Sigmoid colon (tissue), 7 donors: ENCODE results near the gene CHCHD2. TPM values are rescaled to one million over a fixed set of nuclear protein-coding genes. Genes with fewer than 3 reads are reported as not detected.

Experiments used
- DNase-seq: peaks from one replicate; pipeline ENCODE4 v3.0.0-alpha.2; 2019
- H3K27ac ChIP-seq, 4 donors: fragments of 200-600 bp; sonication (generic); one replicate each; pipeline ENCODE4 v1.5.1; 2016 to 2019; ENCODE audit warnings: mild to moderate bottlenecking in 1 of 4
- H3K27me3 ChIP-seq, 3 donors: fragments of 200-600 bp; sonication (generic); one replicate each; pipeline ENCODE4 v1.5.1; 2019; ENCODE audit warnings: mild to moderate bottlenecking in 1 of 3
- H3K36me3 ChIP-seq, 4 donors: fragments of 200-600 bp; sonication (generic); one replicate each; pipeline ENCODE4 v1.5.1; 2016 to 2019
- H3K4me1 ChIP-seq, 4 donors: fragments of 200-600 bp; sonication (generic); one replicate each; pipeline ENCODE4 v1.5.1; 2017 to 2019
- H3K4me3 ChIP-seq, 4 donors: fragments of 200-600 bp; sonication (generic); one replicate each; pipeline ENCODE4 v1.5.1; 2017 to 2019; ENCODE audit warnings: mild to moderate bottlenecking in 2 of 4, moderate library complexity in 1 of 4
- H3K9me3 ChIP-seq, 4 donors: fragments of 200-600 bp in 3 of 4; sonication (generic) in 3 of 4; one replicate each; pipeline versions ENCODE4 v1.5.1 to v1.6.1; 2013 to 2019
- EP300 ChIP-seq, 4 donors: sonication (generic); formaldehyde crosslinking; IDR thresholded peaks; one replicate each; pipeline ENCODE4 v1.6.1; 2017; ENCODE audit warnings: antibody characterized with exemption in 4 of 4
- POLR2A ChIP-seq, 2 donors: fragments of 450-650 bp; IDR thresholded peaks; one replicate each; pipeline ENCODE4 v1.6.1; 2016; ENCODE audit warnings: antibody characterized with exemption in 2 of 2, mild to moderate bottlenecking in 2 of 2, moderate library complexity in 2 of 2
- POLR2AphosphoS5 ChIP-seq, 4 donors: sonication (generic); formaldehyde crosslinking; IDR thresholded peaks; one replicate each; pipeline ENCODE4 v1.6.1; 2017; ENCODE audit warnings: antibody characterized with exemption in 4 of 4
- WGBS, 2 donors: extraction: QIAGEN DNeasy Blood & Tissue Kit; methylation state at CpG; one replicate each; pipeline ENCODE4 v1.1.7; 2013; 5-methylcytosine and 5-hydroxymethylcytosine counted together
- intact Hi-C: fragments of 100-400 bp; cut with DNase I; formaldehyde crosslinking; loops from one replicate; pipeline ENCODE4 v1.15.1; 2023
- polyA plus RNA-seq, 3 donors: library from polyadenylated mRNA; stranded (reverse); fragments of 200-250 nt; gene quantifications; one replicate each; pipeline ENCODE4 v1.2.3, GENCODE V29; 2013
- small RNA-seq, 3 donors: library from RNA; depleted of rRNA; stranded (forward); fragments of <200 nt; gene quantifications; one replicate each; pipeline ENCODE3, GENCODE V24; 2016
- total RNA-seq, 4 donors: library from RNA; depleted of rRNA; stranded (reverse); fragments of >200 nt; gene quantifications; one replicate each; pipeline ENCODE4 v1.1.0, GENCODE V29; 2016
- TF ChIP-seq, protein P1 (sequence below), 4 experiments: fragments of 450-650 bp in 3 of 4; fragments of 200-600 bp in 1 of 4; IDR thresholded peaks; one replicate each; pipeline ENCODE4 v1.5.1; 2016 to 2019; ENCODE audit warnings: antibody characterized with exemption in 4 of 4, mild to moderate bottlenecking in 3 of 4, moderate library complexity in 2 of 4
- donor health status: healthy with polysubstance abuse.
- donor health status: Bipolar disorder and iron deficiency.
- donor health status: healthy.

The CHCHD2 gene
- total and polyA plus RNA-seq, 7 donors: 315 to 769 (median 508) TPM

DNA sequence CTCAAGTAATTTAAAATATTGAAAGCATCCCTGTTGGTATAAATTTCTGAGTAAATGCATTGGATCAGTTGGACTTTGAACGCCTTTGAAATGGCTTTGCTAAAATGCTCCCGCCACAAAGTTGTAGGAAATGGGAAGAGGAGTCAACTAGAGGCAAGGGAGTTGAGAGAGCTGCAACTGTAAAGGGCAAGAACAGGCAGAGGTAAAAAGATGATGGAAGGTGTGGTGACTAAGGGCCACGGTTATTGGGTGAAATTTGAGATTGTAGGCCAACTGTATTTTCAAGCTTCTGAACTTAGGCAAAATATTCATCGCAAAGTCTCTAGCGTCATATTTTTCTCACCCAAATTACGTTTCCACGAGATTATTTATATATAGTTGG is 42.8 kb downstream of the CHCHD2 start:
- no peaks in the 10 kb centered on the region for H3K27me3 ChIP-seq
- peak overlapping the region; percentile 91 to 96 (median 95) for H3K27ac ChIP-seq
- H3K4me3 ChIP-seq: peak overlapping the region in 3 of 4 donors; percentile 76 to 89 (median 83)
- H3K4me1 ChIP-seq: peaks cover 0 to 13% (median 12%) of the 10 kb centered on the region in 4 donors
- no peak for DNase-seq
- no peak for TF ChIP-seq POLR2A (IDR thresholded peaks at IDR 0.05)
- TF ChIP-seq POLR2AphosphoS5 (IDR thresholded peaks at IDR 0.05): no peak
- TF ChIP-seq, protein P1, sequence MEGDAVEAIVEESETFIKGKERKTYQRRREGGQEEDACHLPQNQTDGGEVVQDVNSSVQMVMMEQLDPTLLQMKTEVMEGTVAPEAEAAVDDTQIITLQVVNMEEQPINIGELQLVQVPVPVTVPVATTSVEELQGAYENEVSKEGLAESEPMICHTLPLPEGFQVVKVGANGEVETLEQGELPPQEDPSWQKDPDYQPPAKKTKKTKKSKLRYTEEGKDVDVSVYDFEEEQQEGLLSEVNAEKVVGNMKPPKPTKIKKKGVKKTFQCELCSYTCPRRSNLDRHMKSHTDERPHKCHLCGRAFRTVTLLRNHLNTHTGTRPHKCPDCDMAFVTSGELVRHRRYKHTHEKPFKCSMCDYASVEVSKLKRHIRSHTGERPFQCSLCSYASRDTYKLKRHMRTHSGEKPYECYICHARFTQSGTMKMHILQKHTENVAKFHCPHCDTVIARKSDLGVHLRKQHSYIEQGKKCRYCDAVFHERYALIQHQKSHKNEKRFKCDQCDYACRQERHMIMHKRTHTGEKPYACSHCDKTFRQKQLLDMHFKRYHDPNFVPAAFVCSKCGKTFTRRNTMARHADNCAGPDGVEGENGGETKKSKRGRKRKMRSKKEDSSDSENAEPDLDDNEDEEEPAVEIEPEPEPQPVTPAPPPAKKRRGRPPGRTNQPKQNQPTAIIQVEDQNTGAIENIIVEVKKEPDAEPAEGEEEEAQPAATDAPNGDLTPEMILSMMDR (IDR thresholded peaks at IDR 0.05): no peak
- 59 to 74% methylated on average over 7 of the region's 7 CpGs for WGBS, 2 donors
- intact Hi-C loops: loop anchor here (5.0 kb wide), 1 partner anchor 111 kb away; the partner anchor contains the start of gene MRPS17
- H3K36me3 ChIP-seq: peaks cover 11 to 61% (median 31%) of the 10 kb centered on the region in 4 donors
- no peaks in the 10 kb centered on the region for H3K9me3 ChIP-seq

DNA sequence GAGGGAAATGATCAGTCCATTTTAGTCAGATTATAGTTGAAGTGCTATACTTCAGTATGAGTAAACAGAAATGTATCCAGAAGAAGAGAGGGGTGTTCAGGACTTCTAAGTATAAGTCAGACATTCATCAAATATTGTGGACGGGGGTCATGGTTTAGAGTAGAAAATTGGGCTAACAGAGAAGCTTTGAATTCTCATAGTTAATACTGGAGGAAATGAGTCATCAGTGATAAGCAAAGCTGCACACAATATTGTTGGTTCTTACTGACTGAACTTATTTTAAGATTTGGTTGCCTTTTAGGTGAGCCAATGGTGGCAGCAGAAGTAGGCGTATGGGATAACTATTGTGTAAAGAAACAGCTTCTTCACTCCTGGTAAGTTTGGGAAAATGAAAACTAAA is 43.9 kb downstream of the CHCHD2 start:
- Histone ChIP-seq H3K27me3 (no peaks in the 10 kb centered on the region), H3K27ac (peak overlapping the region in 1 of 4 donors; percentile 95), H3K4me3 (no peak overlapping the region), H3K36me3 (peaks cover 11 to 67% (median 40%) of the 10 kb centered on the region in 4 donors), H3K9me3 (no peaks in the 10 kb centered on the region), H3K4me1 (peaks cover 0 to 13% (median 12%) of the 10 kb centered on the region in 4 donors)
- DNase-seq: no peak
- intact Hi-C loops: loop anchor here (5.0 kb wide), 1 partner anchor 110 kb away; the partner anchor contains the start of gene MRPS17
- 72 to 77% methylated on average over 2 of the region's 2 CpGs for WGBS, 2 donors
- TF ChIP-seq EP300 (IDR thresholded peaks at IDR 0.05): no peak
- TF ChIP-seq, protein P1 (IDR thresholded peaks at IDR 0.05): no peak
- TF ChIP-seq POLR2AphosphoS5 (IDR thresholded peaks at IDR 0.05): no peak
- TF ChIP-seq POLR2A (IDR thresholded peaks at IDR 0.05): no peak

- Histone ChIP-seq H3K27ac (no peak overlapping the region), H3K4me3 (no peak overlapping the region), H3K36me3 (peaks cover 6 to 62% (median 42%) of the 10 kb centered on the region in 4 donors), H3K9me3 (no peaks in the 10 kb centered on the region), H3K4me1 (peaks cover 0 to 41% (median 28%) of the 10 kb centered on the region in 4 donors), H3K27me3 (no peaks in the 10 kb centered on the region)
- no peak for TF ChIP-seq EP300 (IDR thresholded peaks at IDR 0.05)
- TF ChIP-seq, protein P1 (IDR thresholded peaks at IDR 0.05): no peak
- no peak for TF ChIP-seq POLR2AphosphoS5 (IDR thresholded peaks at IDR 0.05)
- TF ChIP-seq POLR2A (IDR thresholded peaks at IDR 0.05): no peak
- DNase-seq: no peak
- WGBS, 2 donors: 64 to 87% methylated on average over 2 of the region's 2 CpGs
- intact Hi-C loops: loop anchor here (5.0 to 10.0 kb wide), 3 partner anchors 87 to 689 kb away; partner anchors contain the start of genes LANCL2 and ZNF713
Observed at GRCh38 chr7:56053993-56054392, 52.3 kb downstream of the CHCHD2 start.

GRCh38 chr7:56053379-56053778 is 52.9 kb downstream of the CHCHD2 start:
- WGBS, 2 donors: 80 to 88% methylated on average over 9 of the region's 9 CpGs
- TF ChIP-seq EP300 (IDR thresholded peaks at IDR 0.05) (no peak), POLR2AphosphoS5 (IDR thresholded peaks at IDR 0.05) (no peak), POLR2A (IDR thresholded peaks at IDR 0.05) (no peak)
- TF ChIP-seq, protein P1 (IDR thresholded peaks at IDR 0.05): no peak
- Histone ChIP-seq H3K4me1 (peaks cover 0 to 47% (median 35%) of the 10 kb centered on the region in 4 donors), H3K27me3 (no peaks in the 10 kb centered on the region), H3K9me3 (no peaks in the 10 kb centered on the region), H3K36me3 (peaks cover 4 to 56% (median 37%) of the 10 kb centered on the region in 4 donors), H3K27ac (no peak overlapping the region), H3K4me3 (no peak overlapping the region)
- DNase-seq: no peak
- intact Hi-C loops: loop anchor here (5.0 to 10.0 kb wide), 3 partner anchors 86 to 689 kb away; partner anchors contain the start of genes LANCL2 and ZNF713

Small RNAs within 50 kb of the gene (small RNA-seq; reads per million reads assigned to genes)
- gene SNORA15 (0 reads per million in 3 donors), gene SNORA22B (0 reads per million in 3 donors)

Other genes with a start within 250 kb of the CHCHD2 start
- gene SEPTIN14, start 243.7 kb downstream of the CHCHD2 start, total RNA-seq: not detected
- gene SEPTIN14, start 243.7 kb downstream of the CHCHD2 start, polyA plus RNA-seq: not detected
- 1 to 10 TPM; 2.2 to 6.6 (median 2.5) TPM for gene ZNF713, start 219.0 kb downstream of the CHCHD2 start, total RNA-seq
- gene ZNF713, start 219.0 kb downstream of the CHCHD2 start, polyA plus RNA-seq: 1 to 10 TPM in 2 of 3 donors, under 1 TPM in 1; 0.69 to 1.2 (median 1.2) TPM
- 10 to 100 TPM in 3 of 4 donors, 1 to 10 TPM in 1; 9.7 to 15.6 (median 12.5) TPM for gene MRPS17, start 154.6 kb downstream of the CHCHD2 start, total RNA-seq
- 10 to 100 TPM; 13.2 to 17.1 (median 16.9) TPM for gene MRPS17, start 154.6 kb downstream of the CHCHD2 start, polyA plus RNA-seq
- gene NIPSNAP2, start 141.9 kb downstream of the CHCHD2 start, total RNA-seq: 100 to 1,000 TPM; 101 to 158 (median 134) TPM
- gene NIPSNAP2, start 141.9 kb downstream of the CHCHD2 start, polyA plus RNA-seq: 100 to 1,000 TPM in 1 of 3 donors, 10 to 100 TPM in 2; 39.6 to 116 (median 77.5) TPM
- gene PSPH, start 55.0 kb downstream of the CHCHD2 start, total RNA-seq: 10 to 100 TPM in 2 of 4 donors, 1 to 10 TPM in 2; 7.2 to 18.8 (median 9.9) TPM
- 10 to 100 TPM in 1 of 3 donors, 1 to 10 TPM in 2; 7.2 to 15.1 (median 7.2) TPM for gene PSPH, start 55.0 kb downstream of the CHCHD2 start, polyA plus RNA-seq
- gene CCT6A, start 54.7 kb downstream of the CHCHD2 start, total RNA-seq: 10 to 100 TPM; 67.0 to 93.1 (median 88.5) TPM
- gene CCT6A, start 54.7 kb downstream of the CHCHD2 start, polyA plus RNA-seq: 100 to 1,000 TPM in 1 of 3 donors, 10 to 100 TPM in 2; 52.9 to 114 (median 72.4) TPM
- 100 to 1,000 TPM in 2 of 4 donors, 10 to 100 TPM in 2; 87.5 to 107 (median 96.3) TPM for gene SUMF2, start 42.2 kb downstream of the CHCHD2 start, total RNA-seq
- 10 to 100 TPM; 24.6 to 93.4 (median 38.8) TPM for gene SUMF2, start 42.2 kb downstream of the CHCHD2 start, polyA plus RNA-seq
- gene PHKG1, start 13.5 kb downstream of the CHCHD2 start, total RNA-seq: 10 to 100 TPM in 1 of 4 donors, 1 to 10 TPM in 3; 3.2 to 18.7 (median 5.6) TPM
- gene PHKG1, start 13.5 kb downstream of the CHCHD2 start, polyA plus RNA-seq: 1 to 10 TPM in 1 of 3 donors, under 1 TPM in 1, not detected in 1; 0.60 to 3.8 TPM
- gene NUPR2, start 9.9 kb upstream of the CHCHD2 start, total RNA-seq: not detected
- 1 to 10 TPM; 1.8 to 6.0 (median 2.9) TPM for gene NUPR2, start 9.9 kb upstream of the CHCHD2 start, polyA plus RNA-seq